Type B pancreatic cell (in vitro differentiated cells): ENCODE results near the gene COASY. TPM values are rescaled to one million over a fixed set of nuclear protein-coding genes. Genes with fewer than 3 reads are reported as not detected.
"Not testable (repeated sequence)": the region's sequence is repeated elsewhere in the genome, so short reads cannot be mapped to it uniquely, and the experiment has no call there.

ENCODE experiments used
- DNase-seq: peaks from one replicate; pipeline ENCODE4 v3.0.0; 2021; ENCODE audit warnings: mixed read lengths; ENCODE audit not compliant: unreplicated experiment; ENCODE audit errors: extremely low spot score
- H3K27ac Mint-ChIP-seq: 2 replicates; pipeline ENCODE4 v1.8.0; 2021; ENCODE audit warnings: mild to moderate bottlenecking, mixed read lengths
- H3K27me3 Mint-ChIP-seq: 2 replicates; pipeline ENCODE4 v1.8.0; 2021; ENCODE audit warnings: mixed read lengths
- H3K36me3 Mint-ChIP-seq: 2 replicates; pipeline ENCODE4 v1.8.0; 2021; ENCODE audit warnings: mixed read lengths
- H3K4me1 Mint-ChIP-seq: one replicate; pipeline ENCODE4 v1.8.0; 2021; ENCODE audit warnings: mixed read lengths; ENCODE audit not compliant: unreplicated experiment
- H3K4me3 Mint-ChIP-seq: 2 replicates; pipeline ENCODE4 v1.8.0; 2021; ENCODE audit warnings: mild to moderate bottlenecking, mixed read lengths
- H3K9me3 Mint-ChIP-seq: 2 replicates; pipeline ENCODE4 v1.8.0; 2021; ENCODE audit warnings: mixed read lengths
- total RNA-seq: library from RNA; stranded (reverse); gene quantifications from 2 replicates; pipeline ENCODE4 v1.2.1, GENCODE V29; 2021; ENCODE audit warnings: low replicate concordance
- TF ChIP-seq, protein P1 (sequence below): fragments of 200-600 bp; sonication (generic); conservative IDR thresholded peaks from 2 replicates; pipeline ENCODE4 v1.5.0; 2021; ENCODE audit warnings: antibody characterized with exemption, mild to moderate bottlenecking

COASY gene
- total RNA-seq, 1 donor from 2014 or later, result 78.0 TPM

- TF ChIP-seq, protein P1, sequence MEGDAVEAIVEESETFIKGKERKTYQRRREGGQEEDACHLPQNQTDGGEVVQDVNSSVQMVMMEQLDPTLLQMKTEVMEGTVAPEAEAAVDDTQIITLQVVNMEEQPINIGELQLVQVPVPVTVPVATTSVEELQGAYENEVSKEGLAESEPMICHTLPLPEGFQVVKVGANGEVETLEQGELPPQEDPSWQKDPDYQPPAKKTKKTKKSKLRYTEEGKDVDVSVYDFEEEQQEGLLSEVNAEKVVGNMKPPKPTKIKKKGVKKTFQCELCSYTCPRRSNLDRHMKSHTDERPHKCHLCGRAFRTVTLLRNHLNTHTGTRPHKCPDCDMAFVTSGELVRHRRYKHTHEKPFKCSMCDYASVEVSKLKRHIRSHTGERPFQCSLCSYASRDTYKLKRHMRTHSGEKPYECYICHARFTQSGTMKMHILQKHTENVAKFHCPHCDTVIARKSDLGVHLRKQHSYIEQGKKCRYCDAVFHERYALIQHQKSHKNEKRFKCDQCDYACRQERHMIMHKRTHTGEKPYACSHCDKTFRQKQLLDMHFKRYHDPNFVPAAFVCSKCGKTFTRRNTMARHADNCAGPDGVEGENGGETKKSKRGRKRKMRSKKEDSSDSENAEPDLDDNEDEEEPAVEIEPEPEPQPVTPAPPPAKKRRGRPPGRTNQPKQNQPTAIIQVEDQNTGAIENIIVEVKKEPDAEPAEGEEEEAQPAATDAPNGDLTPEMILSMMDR, result no peak
- Mint-ChIP-seq H3K27me3 (no peaks in the 10 kb centered on the region), H3K4me1 (peaks cover 4% of the 10 kb centered on the region), H3K36me3 (no peaks in the 10 kb centered on the region), H3K27ac (no peak overlapping the region), H3K9me3 (no peaks in the 10 kb centered on the region), H3K4me3 (peak overlapping the region; percentile 78)
- no peak for DNase-seq
These were observed 12.8 kb upstream of the COASY start for GRCh38 chr17:42548993-42549755.

DNA sequence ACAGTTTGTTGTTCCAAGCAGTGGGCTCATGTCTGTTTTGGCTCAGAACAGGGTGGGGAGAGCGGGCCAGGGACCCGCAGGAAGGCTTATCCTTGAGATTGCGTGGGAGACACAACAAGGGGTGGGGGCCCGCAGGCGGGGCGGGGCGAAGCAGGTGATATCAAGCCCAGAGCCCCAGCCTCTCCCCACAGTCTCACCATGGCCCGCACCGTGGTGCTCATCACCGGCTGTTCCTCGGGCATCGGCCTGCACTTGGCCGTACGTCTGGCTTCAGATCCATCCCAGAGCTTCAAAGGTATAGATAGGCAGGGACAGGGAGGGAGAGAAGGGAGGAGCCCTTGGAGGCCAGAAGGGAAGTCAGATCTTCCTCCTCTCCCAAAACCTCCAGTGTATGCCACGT lies 9.2 kb upstream of the COASY start, which contains the start of gene HSD17B1:
TSS of gene HSD17B1 (plus strand) at position 188 of the 400 bp plus-strand sequence. CDS start at position 199, 11 bp downstream.
- not testable (repeated sequence) for H3K27me3 Mint-ChIP-seq, H3K27ac Mint-ChIP-seq, H3K9me3 Mint-ChIP-seq, DNase-seq, H3K36me3 Mint-ChIP-seq
- H3K4me1 Mint-ChIP-seq, result peaks cover 13% of the 10 kb centered on the region
- H3K4me3 Mint-ChIP-seq, result peak within 1 kb of the TSS; percentile 92

GRCh38 chr17:42553161-42553818 lies 8.7 kb upstream of the COASY start:
- no peak overlapping the region for H3K27ac Mint-ChIP-seq
- peaks cover 13% of the 10 kb centered on the region for H3K4me1 Mint-ChIP-seq
- TF ChIP-seq, protein P1, result no peak
- no peaks in the 10 kb centered on the region for H3K36me3 Mint-ChIP-seq
- no peak for DNase-seq
- peak overlapping the region; percentile 92 for H3K4me3 Mint-ChIP-seq
- H3K27me3 Mint-ChIP-seq, result no peaks in the 10 kb centered on the region
- no peaks in the 10 kb centered on the region for H3K9me3 Mint-ChIP-seq

DNA sequence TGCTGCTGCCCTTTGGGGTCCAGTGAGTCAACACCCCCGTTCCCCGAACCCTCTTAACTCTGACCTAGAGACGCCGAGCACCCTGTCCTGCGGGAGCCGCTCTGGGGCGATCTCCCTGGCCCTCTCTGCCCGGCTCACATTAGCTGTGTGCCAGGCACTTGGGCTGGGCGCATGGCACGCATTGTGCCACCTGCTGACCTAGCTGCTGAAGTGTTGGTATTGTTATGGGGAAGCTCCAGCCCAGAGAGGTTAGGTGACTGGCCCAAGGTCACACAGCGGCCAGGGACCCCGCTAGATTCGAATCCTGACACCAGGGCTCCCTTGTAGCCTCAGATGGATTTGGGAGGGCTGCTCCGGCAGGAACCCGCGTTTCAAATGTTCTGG lies 8.1 kb upstream of the COASY start:
- H3K27me3 Mint-ChIP-seq, result no peaks in the 10 kb centered on the region
- no peak for DNase-seq
- TF ChIP-seq, protein P1, result no peak
- peaks cover 13% of the 10 kb centered on the region for H3K4me1 Mint-ChIP-seq
- no peaks in the 10 kb centered on the region for H3K9me3 Mint-ChIP-seq
- H3K27ac Mint-ChIP-seq, result no peak overlapping the region
- H3K4me3 Mint-ChIP-seq, result peak overlapping the region; percentile 92
- no peaks in the 10 kb centered on the region for H3K36me3 Mint-ChIP-seq

DNA sequence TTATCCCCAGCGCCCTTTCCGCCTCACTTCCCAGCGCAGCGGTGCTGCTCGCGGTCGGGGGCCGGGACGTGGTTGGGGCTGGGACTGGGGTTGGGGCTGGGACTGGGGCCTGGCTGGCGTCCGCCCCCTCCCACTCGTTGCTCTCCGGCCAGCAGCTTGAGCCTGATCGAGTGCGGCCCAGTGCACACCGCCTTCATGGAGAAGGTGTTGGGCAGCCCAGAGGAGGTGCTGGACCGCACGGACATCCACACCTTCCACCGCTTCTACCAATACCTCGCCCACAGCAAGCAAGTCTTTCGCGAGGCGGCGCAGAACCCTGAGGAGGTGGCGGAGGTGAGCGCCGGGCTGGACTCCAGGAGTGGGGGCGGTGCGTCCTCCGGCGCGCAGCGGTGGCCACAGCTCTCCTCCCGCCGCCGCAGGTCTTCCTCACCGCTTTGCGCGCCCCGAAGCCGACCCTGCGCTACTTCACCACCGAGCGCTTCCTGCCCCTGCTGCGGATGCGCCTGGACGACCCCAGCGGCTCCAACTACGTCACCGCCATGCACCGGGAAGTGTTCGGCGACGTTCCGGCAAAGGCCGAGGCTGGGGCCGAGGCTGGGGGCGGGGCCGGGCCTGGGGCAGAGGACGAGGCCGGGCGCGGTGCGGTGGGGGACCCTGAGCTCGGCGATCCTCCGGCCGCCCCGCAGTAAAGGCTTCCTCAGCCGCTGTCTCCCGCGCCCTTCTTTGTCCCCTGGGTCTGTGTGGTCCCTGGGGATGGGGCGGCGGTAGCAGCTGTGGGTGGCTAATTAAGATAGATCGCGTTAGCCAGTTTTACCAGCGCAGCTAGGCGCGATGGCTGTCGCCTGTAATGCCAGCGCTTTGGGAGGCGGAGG lies 7.5 kb upstream of the COASY start:
- H3K27ac Mint-ChIP-seq, result peak overlapping the region; percentile 84
- peak overlapping the region; percentile 92 for H3K4me3 Mint-ChIP-seq
- peak; percentile 91 for DNase-seq
- H3K9me3 Mint-ChIP-seq, result no peaks in the 10 kb centered on the region
- H3K36me3 Mint-ChIP-seq, result no peaks in the 10 kb centered on the region
- TF ChIP-seq, protein P1, result no peak
- H3K27me3 Mint-ChIP-seq, result no peaks in the 10 kb centered on the region
- peaks cover 13% of the 10 kb centered on the region for H3K4me1 Mint-ChIP-seq
